ENCODE measurements around the gene APBA1. TPM values are rescaled to one million over a fixed set of nuclear protein-coding genes. Genes with fewer than 3 reads are reported as not detected.

The APBA1 gene
- total RNA-seq, 1 donor from 2014 or later = 6.2 TPM

- DNase-seq (no peak), ATAC-seq (no peak)
- Histone ChIP-seq H3K9me3 (no peaks in the 10 kb centered on the region), H3K27ac (no peak overlapping the region), H3K36me3 (no peaks in the 10 kb centered on the region), H3K27me3 (no peaks in the 10 kb centered on the region), H3K4me1 (no peaks in the 10 kb centered on the region), H3K4me3 (no peak overlapping the region)
- intact Hi-C loops (cut with DNase I) = no loop called here
- TF ChIP-seq, protein P1, sequence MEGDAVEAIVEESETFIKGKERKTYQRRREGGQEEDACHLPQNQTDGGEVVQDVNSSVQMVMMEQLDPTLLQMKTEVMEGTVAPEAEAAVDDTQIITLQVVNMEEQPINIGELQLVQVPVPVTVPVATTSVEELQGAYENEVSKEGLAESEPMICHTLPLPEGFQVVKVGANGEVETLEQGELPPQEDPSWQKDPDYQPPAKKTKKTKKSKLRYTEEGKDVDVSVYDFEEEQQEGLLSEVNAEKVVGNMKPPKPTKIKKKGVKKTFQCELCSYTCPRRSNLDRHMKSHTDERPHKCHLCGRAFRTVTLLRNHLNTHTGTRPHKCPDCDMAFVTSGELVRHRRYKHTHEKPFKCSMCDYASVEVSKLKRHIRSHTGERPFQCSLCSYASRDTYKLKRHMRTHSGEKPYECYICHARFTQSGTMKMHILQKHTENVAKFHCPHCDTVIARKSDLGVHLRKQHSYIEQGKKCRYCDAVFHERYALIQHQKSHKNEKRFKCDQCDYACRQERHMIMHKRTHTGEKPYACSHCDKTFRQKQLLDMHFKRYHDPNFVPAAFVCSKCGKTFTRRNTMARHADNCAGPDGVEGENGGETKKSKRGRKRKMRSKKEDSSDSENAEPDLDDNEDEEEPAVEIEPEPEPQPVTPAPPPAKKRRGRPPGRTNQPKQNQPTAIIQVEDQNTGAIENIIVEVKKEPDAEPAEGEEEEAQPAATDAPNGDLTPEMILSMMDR (IDR thresholded peaks at IDR 0.05) = no peak
These were observed 152.5 kb downstream of the APBA1 start for GRCh38 chr9:69519470-69520240.

GRCh38 chr9:69516353-69517322 is 155.5 kb downstream of the APBA1 start:
- DNase-seq (no peak), ATAC-seq (peak; percentile 26)
- intact Hi-C loops (cut with DNase I) = no loop called here
- no peaks in the 10 kb centered on the region for H3K9me3 ChIP-seq
- no peak overlapping the region for H3K4me3 ChIP-seq
- no peaks in the 10 kb centered on the region for H3K36me3 ChIP-seq
- no peaks in the 10 kb centered on the region for H3K27me3 ChIP-seq
- no peaks in the 10 kb centered on the region for H3K4me1 ChIP-seq
- TF ChIP-seq, protein P1 (IDR thresholded peaks at IDR 0.05) = no peak
- H3K27ac ChIP-seq = no peak overlapping the region

- Histone ChIP-seq H3K36me3 (no peaks in the 10 kb centered on the region), H3K27me3 (no peaks in the 10 kb centered on the region), H3K9me3 (no peaks in the 10 kb centered on the region), H3K27ac (no peak overlapping the region), H3K4me3 (no peak overlapping the region), H3K4me1 (no peaks in the 10 kb centered on the region)
- TF ChIP-seq, protein P1 (IDR thresholded peaks at IDR 0.05) = no peak
- ATAC-seq = no peak
- no peak for DNase-seq
- intact Hi-C loops (cut with DNase I) = no loop called here
These were observed 156.4 kb downstream of the APBA1 start for GRCh38 chr9:69515810-69516209.

- DNase-seq (no peak), ATAC-seq (no peak)
- Histone ChIP-seq H3K36me3 (no peaks in the 10 kb centered on the region), H3K9me3 (no peaks in the 10 kb centered on the region), H3K4me1 (no peaks in the 10 kb centered on the region), H3K27ac (no peak overlapping the region), H3K4me3 (no peak overlapping the region), H3K27me3 (no peaks in the 10 kb centered on the region)
- intact Hi-C loops (cut with DNase I) = no loop called here
- TF ChIP-seq, protein P1 (IDR thresholded peaks at IDR 0.05) = no peak
These were observed 158.9 kb downstream of the APBA1 start for GRCh38 chr9:69513141-69513820.

GRCh38 chr9:69504058-69504457 is 168.1 kb downstream of the APBA1 start:
- Histone ChIP-seq H3K4me3 (no peak overlapping the region), H3K9me3 (no peaks in the 10 kb centered on the region), H3K27ac (no peak overlapping the region), H3K4me1 (no peaks in the 10 kb centered on the region), H3K27me3 (no peaks in the 10 kb centered on the region), H3K36me3 (no peaks in the 10 kb centered on the region)
- intact Hi-C loops (cut with DNase I) = no loop called here
- TF ChIP-seq, protein P1 (IDR thresholded peaks at IDR 0.05) = no peak
- ATAC-seq (no peak), DNase-seq (no peak)
